Esophagus squamous epithelium (tissue), 5 donors: ENCODE results near the gene KRTAP5-9. TPM values are rescaled to one million over a fixed set of nuclear protein-coding genes. Genes with fewer than 3 reads are reported as not detected.

Experiments used
- DNase-seq: peaks from one replicate; lab custom pipeline; 2025; lab: John Stamatoyannopoulos, UW
- H3K27ac ChIP-seq, 4 donors: fragments of 200-600 bp; sonication (generic); one replicate each; pipeline ENCODE4 v1.5.1; 2016 to 2019; ENCODE audit warnings: mild to moderate bottlenecking in 1 of 4
- H3K27me3 ChIP-seq, 4 donors: fragments of 200-600 bp; sonication (generic); 1 replicate in 3 of 4; 2 replicates in 1 of 4; pipeline versions ENCODE4 v1.5.1 to v1.6.0; 2017 to 2021; ENCODE audit warnings: antibody characterized with exemption in 1 of 4
- H3K36me3 ChIP-seq, 3 donors: fragments of 200-600 bp; sonication (generic); one replicate each; pipeline ENCODE4 v1.5.1; 2016 to 2019
- H3K4me1 ChIP-seq, 3 donors: fragments of 200-600 bp; sonication (generic); one replicate each; pipeline ENCODE4 v1.5.1; 2017 to 2019
- H3K4me3 ChIP-seq, 4 donors: fragments of 200-600 bp; sonication (generic); 1 replicate in 3 of 4; 2 replicates in 1 of 4; pipeline ENCODE4 v1.5.1; 2016 to 2019; ENCODE audit warnings: mild to moderate bottlenecking in 2 of 4, moderate library complexity in 1 of 4
- H3K9me3 ChIP-seq, 3 donors: fragments of 200-600 bp; sonication (generic); one replicate each; pipeline ENCODE4 v1.5.1; 2016 to 2019
- CTCF ChIP-seq, 6 experiments: fragments of 450-650 bp in 4 of 6; fragments of 200-600 bp in 2 of 6; sonication (generic) in 2 of 6; IDR thresholded peaks; one replicate each; pipeline ENCODE4 v1.5.1; 2016 to 2019; ENCODE audit warnings: antibody characterized with exemption in 6 of 6, mild to moderate bottlenecking in 4 of 6, moderate library complexity in 4 of 6
- POLR2A ChIP-seq, 4 donors: fragments of 450-650 bp; IDR thresholded peaks; one replicate each; pipeline ENCODE4 v1.6.1; 2017; ENCODE audit warnings: antibody characterized with exemption in 4 of 4, mild to moderate bottlenecking in 4 of 4, moderate library complexity in 3 of 4
- WGBS, 2 donors: methylation state at CpG; one replicate each; pipeline ENCODE4 v1.1.5; 2018; 5-methylcytosine and 5-hydroxymethylcytosine counted together
- intact Hi-C: fragments of 100-400 bp; cut with DNase I; formaldehyde crosslinking; loops from one replicate; pipeline ENCODE4 v1.15.0; 2022
- total RNA-seq, 4 donors: library from RNA; depleted of rRNA; stranded (reverse); fragments of >200 nt; gene quantifications; one replicate each; pipeline ENCODE4 v1.1.0, GENCODE V29; 2016
- donor health status: DM: yes; HTN: yes; CAD: no.

The KRTAP5-9 gene
- total RNA-seq, result not detected

GRCh38 chr11:71548120-71548519 lies at the start of gene KRTAP5-9:
TSS of gene KRTAP5-9 (plus strand) at chr11:71548420. CDS start at chr11:71548658, 238 bp downstream.
- peaks cover 0 to 15% (median 0%) of the 10 kb centered on the region in 4 donors for H3K27me3 ChIP-seq
- H3K36me3 ChIP-seq, result no peaks in the 10 kb centered on the region
- TF ChIP-seq CTCF (IDR thresholded peaks at IDR 0.05), result no peak
- no peak for TF ChIP-seq POLR2A (IDR thresholded peaks at IDR 0.05)
- H3K4me1 ChIP-seq, result no peaks in the 10 kb centered on the region
- 52 to 56% methylated on average over 4 to 5 of the region's 5 CpGs for WGBS, 2 donors
- H3K9me3 ChIP-seq, result no peaks in the 10 kb centered on the region
- H3K4me3 ChIP-seq, result no peak within 1 kb of the TSS
- DNase-seq, result no peak
- no peak within 1 kb of the TSS for H3K27ac ChIP-seq
- intact Hi-C loops, result loop anchor here (5.0 kb wide), 1 partner anchor 66 kb away; no protein-coding TSS in a partner anchor

- Histone ChIP-seq H3K4me3 (no peak overlapping the region), H3K27me3 (no peaks in the 10 kb centered on the region), H3K36me3 (peaks cover 49 to 98% (median 55%) of the 10 kb centered on the region in 3 donors), H3K9me3 (no peaks in the 10 kb centered on the region), H3K27ac (no peak overlapping the region), H3K4me1 (peaks cover 0 to 4% (median under 1%) of the 10 kb centered on the region in 3 donors)
- 84 to 87% methylated on average over 13 of the region's 13 CpGs for WGBS, 2 donors
- TF ChIP-seq POLR2A (IDR thresholded peaks at IDR 0.05), result no peak
- TF ChIP-seq CTCF (IDR thresholded peaks at IDR 0.05), result no peak
- no peak for DNase-seq
- intact Hi-C loops, result no loop called here
Measured at GRCh38 chr11:71499125-71499524, 49.1 kb upstream of the KRTAP5-9 start.

GRCh38 chr11:71499546-71499945 lies 48.7 kb upstream of the KRTAP5-9 start:
- intact Hi-C loops, result no loop called here
- no peak for DNase-seq
- 83 to 100% methylated on average over 1 to 3 of the region's 6 CpGs for WGBS, 2 donors
- TF ChIP-seq POLR2A (IDR thresholded peaks at IDR 0.05), result no peak
- TF ChIP-seq CTCF (IDR thresholded peaks at IDR 0.05), result no peak
- peaks cover 0 to 8% (median 5%) of the 10 kb centered on the region in 3 donors for H3K4me1 ChIP-seq
- H3K9me3 ChIP-seq, result no peaks in the 10 kb centered on the region
- no peaks in the 10 kb centered on the region for H3K27me3 ChIP-seq
- no peak overlapping the region for H3K4me3 ChIP-seq
- peaks cover 49 to 98% (median 55%) of the 10 kb centered on the region in 3 donors for H3K36me3 ChIP-seq
- no peak overlapping the region for H3K27ac ChIP-seq

- H3K27ac ChIP-seq, result no peak overlapping the region
- H3K4me1 ChIP-seq, result peaks cover 0 to 9% (median 6%) of the 10 kb centered on the region in 3 donors
- no peaks in the 10 kb centered on the region for H3K9me3 ChIP-seq
- peaks cover 45 to 95% (median 50%) of the 10 kb centered on the region in 3 donors for H3K36me3 ChIP-seq
- intact Hi-C loops, result no loop called here
- WGBS, 2 donors, result 57 to 64% methylated on average over 4 of the region's 6 CpGs
- no peaks in the 10 kb centered on the region for H3K27me3 ChIP-seq
- no peak overlapping the region for H3K4me3 ChIP-seq
- DNase-seq, result no peak
- no peak for TF ChIP-seq POLR2A (IDR thresholded peaks at IDR 0.05)
Measured at GRCh38 chr11:71500601-71501021, 47.6 kb upstream of the KRTAP5-9 start.

GRCh38 chr11:71501071-71501985 lies 46.9 kb upstream of the KRTAP5-9 start:
- peaks cover 0 to 9% (median 6%) of the 10 kb centered on the region in 3 donors for H3K4me1 ChIP-seq
- WGBS, 2 donors, result 88 to 96% methylated on average over 20 to 21 of the region's 30 CpGs
- no peak overlapping the region for H3K4me3 ChIP-seq
- H3K36me3 ChIP-seq, result peaks cover 38 to 95% (median 43%) of the 10 kb centered on the region in 3 donors
- H3K9me3 ChIP-seq, result no peaks in the 10 kb centered on the region
- no peak for DNase-seq
- H3K27me3 ChIP-seq, result no peaks in the 10 kb centered on the region
- no peak overlapping the region for H3K27ac ChIP-seq
- TF ChIP-seq POLR2A (IDR thresholded peaks at IDR 0.05), result no peak
- intact Hi-C loops, result no loop called here

GRCh38 chr11:71502026-71502425 lies 46.2 kb upstream of the KRTAP5-9 start:
- WGBS, 2 donors, result 92 to 93% methylated on average over 5 to 6 of the region's 10 CpGs
- Histone ChIP-seq H3K9me3 (peaks cover 0 to 2% (median 0%) of the 10 kb centered on the region in 3 donors), H3K4me1 (peaks cover 0 to 9% (median 6%) of the 10 kb centered on the region in 3 donors), H3K4me3 (no peak overlapping the region), H3K27ac (no peak overlapping the region), H3K27me3 (no peaks in the 10 kb centered on the region), H3K36me3 (peaks cover 36 to 95% (median 36%) of the 10 kb centered on the region in 3 donors)
- TF ChIP-seq POLR2A (IDR thresholded peaks at IDR 0.05), result no peak
- TF ChIP-seq CTCF (IDR thresholded peaks at IDR 0.05), result no peak
- DNase-seq, result no peak
- intact Hi-C loops, result no loop called here
